HEK293 (cell line): ENCODE results near the gene TLE4.

Experiments
- CTCF ChIA-PET: fragments of 350-600 bp; formaldehyde crosslinking; extraction: SDS; loops from one replicate; lab custom pipeline; 2021; ENCODE audit warnings: antibody characterized with exemption; lab: Yijun Ruan, JAX
- POLR2A ChIA-PET: fragments of 300-600 bp; formaldehyde crosslinking; extraction: SDS; loops from one replicate; lab custom pipeline; 2020; ENCODE audit warnings: antibody characterized with exemption, inconsistent platforms; lab: Yijun Ruan, JAX
- H3K27ac ChIP-seq: fragments of 200-500 bp; sonication (Bioruptor generic); 2 replicates; pipeline ENCODE4 v1.5.1; 2014; ENCODE audit warnings: low read depth, low read length, control low read depth, inconsistent platforms; ENCODE audit errors: extremely low read depth
- H3K36me3 ChIP-seq, 2 experiments: fragments of 200-500 bp in 1 of 2; sonication (Bioruptor generic) in 1 of 2; 1 replicate in 1 of 2; 2 replicates in 1 of 2; pipeline ENCODE4 v1.5.1; 2014 to 2017; ENCODE audit warnings: inconsistent platforms in 2 of 2, low read length in 2 of 2; ENCODE audit not compliant: control insufficient read depth in 2 of 2, insufficient read depth in 1 of 2
- H3K4me1 ChIP-seq: fragments of 200-500 bp; sonication (Bioruptor generic); 2 replicates; pipeline ENCODE4 v1.5.1; 2014; ENCODE audit warnings: mild to moderate bottlenecking, low read length, inconsistent platforms; ENCODE audit not compliant: control insufficient read depth, insufficient read depth
- H3K4me3 ChIP-seq: 2 replicates; pipeline ENCODE4 v1.5.1; 2011; ENCODE audit warnings: low read depth, mild to moderate bottlenecking, control low read depth, low read length, moderate library complexity
- H3K9me3 ChIP-seq: fragments of 200-500 bp; sonication (Bioruptor generic); 2 replicates; pipeline ENCODE4 v1.5.1; 2014; ENCODE audit warnings: low read depth, low read length, inconsistent platforms; ENCODE audit not compliant: control insufficient read depth, insufficient read depth
- MYNN ChIP-seq: fragments of 450-650 bp; formaldehyde crosslinking; IDR thresholded peaks from 2 replicates; pipeline ENCODE4 v1.5.1; 2016; ENCODE audit warnings: missing biosample characterization, missing genetic modification characterization, borderline replicate concordance
- SP2 ChIP-seq: fragments of 450-650 bp; formaldehyde crosslinking; IDR thresholded peaks from 2 replicates; pipeline ENCODE4 v1.5.1; 2016; ENCODE audit warnings: missing biosample characterization, missing genetic modification characterization
- SP7 ChIP-seq: fragments of 450-650 bp; formaldehyde crosslinking; IDR thresholded peaks from 2 replicates; pipeline ENCODE4 v1.5.1; 2016; ENCODE audit warnings: missing biosample characterization, missing genetic modification characterization
- TRIM28 ChIP-seq: IDR thresholded peaks from 2 replicates; pipeline ENCODE4 v1.6.1; 2011; ENCODE audit warnings: low read length, control low read depth, borderline replicate concordance
- ZFP41 ChIP-seq: fragments of 450-650 bp; formaldehyde crosslinking; IDR thresholded peaks from 2 replicates; pipeline ENCODE4 v1.5.1; 2016; ENCODE audit warnings: missing biosample characterization, missing genetic modification characterization, borderline replicate concordance
- ZNF112 ChIP-seq: fragments of 450-650 bp; formaldehyde crosslinking; IDR thresholded peaks from 2 replicates; pipeline ENCODE4 v1.5.0; 2017; ENCODE audit warnings: missing biosample characterization, missing genetic modification characterization
- ZNF121 ChIP-seq: fragments of 450-650 bp; formaldehyde crosslinking; IDR thresholded peaks from 2 replicates; pipeline ENCODE4 v1.5.1; 2016; ENCODE audit warnings: missing biosample characterization, missing genetic modification characterization
- ZNF132 ChIP-seq: fragments of 450-650 bp; formaldehyde crosslinking; IDR thresholded peaks from 2 replicates; pipeline ENCODE4 v1.5.1; 2017; ENCODE audit warnings: missing biosample characterization, missing genetic modification characterization, borderline replicate concordance
- ZNF16 ChIP-seq: fragments of 450-650 bp; formaldehyde crosslinking; IDR thresholded peaks from 2 replicates; pipeline ENCODE4 v1.5.1; 2016; ENCODE audit warnings: low read depth, missing biosample characterization, missing genetic modification characterization
- ZNF239 ChIP-seq: fragments of 450-650 bp; formaldehyde crosslinking; IDR thresholded peaks from 2 replicates; pipeline ENCODE4 v1.5.1; 2016; ENCODE audit warnings: missing biosample characterization, missing genetic modification characterization
- ZNF248 ChIP-seq: fragments of 450-650 bp; formaldehyde crosslinking; IDR thresholded peaks from 2 replicates; pipeline ENCODE4 v1.5.1; 2017; ENCODE audit warnings: missing biosample characterization, missing genetic modification characterization
- ZNF510 ChIP-seq: fragments of 450-650 bp; formaldehyde crosslinking; IDR thresholded peaks from 2 replicates; pipeline ENCODE4 v1.5.1; 2018; ENCODE audit warnings: mild to moderate bottlenecking, missing genetic modification characterization, missing biosample characterization; ENCODE audit not compliant: insufficient replicate concordance
- ZSCAN30 ChIP-seq: fragments of 450-650 bp; IDR thresholded peaks from 2 replicates; pipeline ENCODE4 v1.5.1; 2018; ENCODE audit warnings: missing biosample characterization, mild to moderate bottlenecking, missing genetic modification characterization, moderate library complexity
- ZXDB ChIP-seq: fragments of 450-650 bp; formaldehyde crosslinking; IDR thresholded peaks from 2 replicates; pipeline ENCODE4 v1.5.1; 2016; ENCODE audit warnings: missing biosample characterization, missing genetic modification characterization
- TF ChIP-seq, protein P1 (sequence below): IDR thresholded peaks from 2 replicates; pipeline ENCODE4 v1.6.1; 2011; ENCODE audit warnings: mild to moderate bottlenecking, low read depth, low read length, borderline replicate concordance
- TF ChIP-seq, protein P2 (sequence below): fragments of 450-650 bp; formaldehyde crosslinking; IDR thresholded peaks from 2 replicates; pipeline ENCODE4 v1.5.1; 2017; ENCODE audit warnings: missing biosample characterization, missing genetic modification characterization
- TF ChIP-seq, protein P3 (sequence below): fragments of 450-650 bp; formaldehyde crosslinking; IDR thresholded peaks from 2 replicates; pipeline ENCODE4 v1.5.1; 2016; ENCODE audit warnings: missing biosample characterization, missing genetic modification characterization

TLE4 gene

DNA sequence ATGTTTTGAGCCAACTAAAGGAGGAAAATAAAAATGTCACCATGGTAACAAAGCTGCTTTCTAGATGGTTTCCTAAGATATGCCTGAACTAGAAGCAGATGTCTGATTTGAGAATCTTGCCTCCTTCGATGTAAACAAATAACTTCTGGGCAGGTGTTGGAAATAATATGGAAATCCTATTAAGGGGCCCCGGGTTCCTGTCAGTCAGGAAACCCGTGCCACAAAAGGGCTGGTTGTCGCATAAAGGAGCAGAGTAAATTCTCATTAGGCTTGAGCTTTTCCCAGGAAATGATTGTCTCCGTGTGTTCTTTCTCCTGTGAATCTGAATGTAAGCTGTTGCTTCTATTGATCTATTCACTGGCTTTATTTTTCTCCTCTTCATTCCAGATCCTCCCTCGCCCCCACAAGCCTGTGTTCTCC lies 90.8 kb downstream of the TLE4 start:
- no peaks in the 10 kb centered on the region for H3K9me3 ChIP-seq

DNA sequence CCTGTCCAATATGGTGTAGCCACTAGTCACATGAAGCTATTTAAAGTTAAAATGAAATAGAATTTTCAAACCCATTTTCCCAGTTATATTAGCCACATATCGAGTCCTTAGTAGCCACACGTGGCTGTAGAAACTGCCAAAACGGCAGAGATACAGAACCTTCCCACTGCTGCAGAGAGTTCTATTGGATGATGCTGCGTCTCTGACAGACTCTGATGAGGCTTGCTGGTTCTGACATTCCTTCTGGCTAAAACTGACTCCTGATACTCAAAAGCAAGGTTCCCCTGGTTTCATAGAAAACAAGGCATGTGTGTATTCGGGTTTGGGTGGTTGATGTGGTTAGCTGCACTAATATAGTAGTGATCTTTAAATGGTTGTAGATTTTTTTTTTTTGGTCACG lies 91.5 kb downstream of the TLE4 start:
- no peak overlapping the region for H3K4me3 ChIP-seq
- H3K4me1 ChIP-seq = no peaks in the 10 kb centered on the region
- TF ChIP-seq ZNF112 = no peak
- TF ChIP-seq, protein P1, sequence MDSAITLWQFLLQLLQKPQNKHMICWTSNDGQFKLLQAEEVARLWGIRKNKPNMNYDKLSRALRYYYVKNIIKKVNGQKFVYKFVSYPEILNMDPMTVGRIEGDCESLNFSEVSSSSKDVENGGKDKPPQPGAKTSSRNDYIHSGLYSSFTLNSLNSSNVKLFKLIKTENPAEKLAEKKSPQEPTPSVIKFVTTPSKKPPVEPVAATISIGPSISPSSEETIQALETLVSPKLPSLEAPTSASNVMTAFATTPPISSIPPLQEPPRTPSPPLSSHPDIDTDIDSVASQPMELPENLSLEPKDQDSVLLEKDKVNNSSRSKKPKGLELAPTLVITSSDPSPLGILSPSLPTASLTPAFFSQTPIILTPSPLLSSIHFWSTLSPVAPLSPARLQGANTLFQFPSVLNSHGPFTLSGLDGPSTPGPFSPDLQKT = peak; percentile 24; the same call in 1 of the 2 replicates
- no peaks in the 10 kb centered on the region for H3K9me3 ChIP-seq
- H3K27ac ChIP-seq = no peak overlapping the region
- ChIA-PET CTCF (interaction anchor here (1.0 kb wide), 1 partner anchor 55 kb away, joined by 3 read pairs; no protein-coding TSS in a partner anchor), POLR2A (interaction anchor here (1.0 kb wide), 1 partner anchor 92 kb away, joined by 3 read pairs; the partner anchor contains the start of gene TLE4)
- peaks cover 0 to 10% of the 10 kb centered on the region in 2 experiments; a peak in 1 of 3 replicates for H3K36me3 ChIP-seq

More for the DNA sequence above, 90.8 kb downstream of the TLE4 start:
- ChIA-PET POLR2A (interaction anchor here (1.0 kb wide), 1 partner anchor 91 kb away, joined by 3 read pairs; the partner anchor contains the start of gene TLE4), CTCF (interaction anchor here (0.6 to 1.0 kb wide), 5 partner anchors 23 to 1548 kb away, joined by 3 to 4 read pairs (median 3); no protein-coding TSS in a partner anchor)
- peaks cover 0 to 11% of the 10 kb centered on the region in 2 experiments; a peak in 1 of 3 replicates for H3K36me3 ChIP-seq
- H3K4me1 ChIP-seq = no peaks in the 10 kb centered on the region
- no peak overlapping the region for H3K4me3 ChIP-seq
- no peak overlapping the region for H3K27ac ChIP-seq
- no peak for TF ChIP-seq ZNF132 (tag by site-specific recombination)
- TF ChIP-seq, protein P2, sequence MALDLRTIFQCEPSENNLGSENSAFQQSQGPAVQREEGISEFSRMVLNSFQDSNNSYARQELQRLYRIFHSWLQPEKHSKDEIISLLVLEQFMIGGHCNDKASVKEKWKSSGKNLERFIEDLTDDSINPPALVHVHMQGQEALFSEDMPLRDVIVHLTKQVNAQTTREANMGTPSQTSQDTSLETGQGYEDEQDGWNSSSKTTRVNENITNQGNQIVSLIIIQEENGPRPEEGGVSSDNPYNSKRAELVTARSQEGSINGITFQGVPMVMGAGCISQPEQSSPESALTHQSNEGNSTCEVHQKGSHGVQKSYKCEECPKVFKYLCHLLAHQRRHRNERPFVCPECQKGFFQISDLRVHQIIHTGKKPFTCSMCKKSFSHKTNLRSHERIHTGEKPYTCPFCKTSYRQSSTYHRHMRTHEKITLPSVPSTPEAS = no peak
- TF ChIP-seq, protein P3, sequence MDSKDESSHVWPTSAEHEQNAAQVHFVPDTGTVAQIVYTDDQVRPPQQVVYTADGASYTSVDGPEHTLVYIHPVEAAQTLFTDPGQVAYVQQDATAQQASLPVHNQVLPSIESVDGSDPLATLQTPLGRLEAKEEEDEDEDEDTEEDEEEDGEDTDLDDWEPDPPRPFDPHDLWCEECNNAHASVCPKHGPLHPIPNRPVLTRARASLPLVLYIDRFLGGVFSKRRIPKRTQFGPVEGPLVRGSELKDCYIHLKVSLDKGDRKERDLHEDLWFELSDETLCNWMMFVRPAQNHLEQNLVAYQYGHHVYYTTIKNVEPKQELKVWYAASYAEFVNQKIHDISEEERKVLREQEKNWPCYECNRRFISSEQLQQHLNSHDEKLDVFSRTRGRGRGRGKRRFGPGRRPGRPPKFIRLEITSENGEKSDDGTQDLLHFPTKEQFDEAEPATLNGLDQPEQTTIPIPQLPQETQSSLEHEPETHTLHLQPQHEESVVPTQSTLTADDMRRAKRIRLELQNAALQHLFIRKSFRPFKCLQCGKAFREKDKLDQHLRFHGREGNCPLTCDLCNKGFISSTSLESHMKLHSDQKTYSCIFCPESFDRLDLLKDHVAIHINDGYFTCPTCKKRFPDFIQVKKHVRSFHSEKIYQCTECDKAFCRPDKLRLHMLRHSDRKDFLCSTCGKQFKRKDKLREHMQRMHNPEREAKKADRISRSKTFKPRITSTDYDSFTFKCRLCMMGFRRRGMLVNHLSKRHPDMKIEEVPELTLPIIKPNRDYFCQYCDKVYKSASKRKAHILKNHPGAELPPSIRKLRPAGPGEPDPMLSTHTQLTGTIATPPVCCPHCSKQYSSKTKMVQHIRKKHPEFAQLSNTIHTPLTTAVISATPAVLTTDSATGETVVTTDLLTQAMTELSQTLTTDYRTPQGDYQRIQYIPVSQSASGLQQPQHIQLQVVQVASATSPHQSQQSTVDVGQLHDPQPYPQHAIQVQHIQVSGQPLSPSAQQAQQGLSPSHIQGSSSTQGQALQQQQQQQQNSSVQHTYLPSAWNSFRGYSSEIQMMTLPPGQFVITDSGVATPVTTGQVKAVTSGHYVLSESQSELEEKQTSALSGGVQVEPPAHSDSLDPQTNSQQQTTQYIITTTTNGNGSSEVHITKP (tag by site-specific recombination) = no peak
- TF ChIP-seq SP7 = no peak
- TF ChIP-seq ZXDB (tag by site-specific recombination) = no peak
- no peak for TF ChIP-seq ZNF121
- no peak for TF ChIP-seq SP2 (tag by site-specific recombination)
- no peak for TF ChIP-seq ZNF510 (tag by site-specific recombination)
- TF ChIP-seq ZNF248 (tag by site-specific recombination) = no peak
- no peak for TF ChIP-seq ZFP41 (tag by site-specific recombination)
- no peak for TF ChIP-seq ZNF16 (tag by site-specific recombination)
- TF ChIP-seq ZSCAN30 (tag by site-specific recombination) = no peak
- no peak for TF ChIP-seq MYNN (tag by site-specific recombination)

DNA sequence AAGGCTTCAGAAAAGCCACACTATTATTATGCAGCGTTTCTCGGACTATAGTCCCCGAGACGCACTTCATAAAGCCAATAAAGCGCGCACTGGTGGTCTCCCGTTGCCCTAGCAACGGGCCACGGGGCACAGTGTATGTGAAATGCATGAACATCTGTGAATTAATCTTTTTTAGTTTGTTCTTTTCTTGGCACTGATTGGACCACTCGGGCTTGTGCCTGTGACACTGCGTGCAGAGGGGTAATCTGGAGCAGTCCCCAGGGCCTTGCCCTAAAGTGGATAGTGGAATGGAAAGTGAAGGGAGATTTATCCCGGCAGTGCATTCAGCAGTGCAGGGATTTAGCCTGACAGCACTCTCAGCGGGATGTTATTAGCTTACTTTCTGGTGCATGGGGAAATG lies 92.1 kb downstream of the TLE4 start:
- ChIA-PET CTCF (no interaction called here), POLR2A (no interaction called here)
- Histone ChIP-seq H3K4me3 (no peak overlapping the region), H3K27ac (no peak overlapping the region), H3K9me3 (no peaks in the 10 kb centered on the region), H3K4me1 (no peaks in the 10 kb centered on the region), H3K36me3 (peaks cover 0 to 8% of the 10 kb centered on the region in 2 experiments; a peak in 1 of 3 replicates)
- TF ChIP-seq ZNF239 = no peak
- 0 out of 2 replicates have a peak, but pooled peaks have one; percentile 57 for TF ChIP-seq TRIM28
